ENCODE results near the gene PLEKHA7.
"Not testable (repeated sequence)": the region's sequence is repeated elsewhere in the genome, so short reads cannot be mapped to it uniquely, and the experiment has no call there.

The PLEKHA7 gene

DNA sequence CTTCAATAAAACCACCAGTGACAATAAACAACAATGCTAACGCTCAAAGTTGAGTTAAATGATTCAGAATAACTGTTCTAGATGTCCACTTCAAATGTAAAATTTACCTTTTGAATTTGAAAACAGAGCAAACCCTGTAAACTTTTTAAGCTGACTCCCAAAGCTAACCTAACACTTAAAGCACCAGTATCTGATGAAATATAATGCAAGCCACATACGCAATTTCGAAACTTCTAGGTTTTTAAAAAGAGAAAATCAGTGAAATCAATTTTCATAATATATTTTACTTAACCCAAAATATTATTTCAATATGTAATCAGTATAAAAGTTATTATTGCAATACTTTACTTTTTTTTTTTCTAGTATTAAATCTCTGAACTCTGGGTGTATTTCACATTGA, 71.3 kb downstream of the PLEKHA7 start:
- no peak for DNase-seq (ENCODE audit: low read depth)

DNA sequence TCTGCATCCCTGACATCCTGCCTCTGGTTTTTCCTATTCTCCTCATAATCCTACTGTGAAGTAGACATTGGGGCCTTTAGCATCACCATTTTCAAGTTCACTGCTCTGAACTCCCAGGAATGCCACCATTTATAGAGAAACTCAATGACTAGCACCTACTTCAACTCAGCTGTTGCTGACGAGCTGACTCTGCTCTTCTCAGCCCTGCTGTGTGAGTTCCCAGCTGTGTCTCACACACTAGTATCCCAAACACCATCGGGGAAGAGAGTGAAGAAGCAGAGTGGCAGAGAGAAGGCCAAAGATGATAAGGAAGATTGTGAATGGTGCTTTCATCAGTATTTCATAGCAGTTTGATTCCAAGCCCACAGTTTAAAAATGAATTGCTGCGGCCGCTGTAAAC, 71.9 kb downstream of the PLEKHA7 start:
- DNase-seq (ENCODE audit: low read depth): no peak

DNA sequence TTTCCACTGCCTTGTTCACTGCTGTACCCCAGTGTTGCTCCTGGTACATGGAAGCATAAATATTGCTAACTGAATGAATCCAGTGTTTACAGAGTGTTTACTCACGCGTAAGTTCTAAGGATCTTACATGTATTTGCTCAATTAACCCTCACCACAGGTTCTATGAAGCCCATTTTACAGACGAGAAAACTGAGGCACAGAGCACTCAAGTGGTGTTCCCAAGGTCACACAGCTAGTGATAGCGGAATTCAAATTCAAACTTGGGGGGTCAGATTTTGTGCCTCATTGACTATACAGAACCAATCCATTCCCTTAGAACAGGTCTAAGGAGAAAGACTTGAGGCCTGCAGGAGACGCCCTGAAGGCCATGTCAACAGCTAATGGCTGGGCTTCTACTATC, 72.3 kb downstream of the PLEKHA7 start:
- no peak for DNase-seq (ENCODE audit: low read depth)

DNA sequence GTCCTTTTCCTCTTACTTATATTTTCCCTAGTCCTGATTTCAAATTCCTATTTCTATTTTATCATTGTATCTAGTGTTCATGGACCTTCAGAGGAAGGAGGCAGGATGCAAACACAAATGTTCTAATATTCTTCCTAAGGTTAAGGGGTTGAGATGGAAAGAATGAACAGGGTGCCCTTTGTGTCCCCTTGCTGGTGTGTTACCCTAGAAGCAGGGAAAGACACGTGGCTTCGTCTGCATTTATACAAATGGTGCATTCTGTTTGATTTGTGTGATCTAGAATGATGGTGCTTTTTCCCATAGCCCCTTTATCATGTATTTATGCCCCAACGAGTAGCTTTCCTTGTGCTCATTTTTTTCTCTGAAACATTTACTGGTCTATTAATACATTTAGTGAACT, 76.2 kb downstream of the PLEKHA7 start:
- DNase-seq (ENCODE audit: low read depth): no peak

DNA sequence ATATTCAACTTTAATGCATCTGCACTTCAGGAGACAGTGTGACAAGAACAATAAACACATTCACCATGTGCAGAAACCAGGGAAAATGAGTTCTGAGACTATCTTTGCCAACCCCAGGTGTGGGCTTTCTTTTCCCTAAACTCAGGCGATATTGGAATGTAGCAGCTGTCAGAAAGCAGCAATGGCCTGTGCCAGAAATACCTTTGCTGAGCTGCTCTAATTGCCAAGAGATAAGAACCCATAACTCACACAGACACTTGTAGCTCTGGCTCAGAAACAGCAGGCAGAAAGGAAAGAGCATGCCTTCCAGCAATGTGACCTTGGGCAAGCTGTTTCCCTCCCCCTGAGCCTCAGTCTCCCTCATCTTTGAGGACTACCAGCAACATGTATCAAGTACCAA, 77.6 kb downstream of the PLEKHA7 start:
- DNase-seq (ENCODE audit: low read depth): no peak

DNA sequence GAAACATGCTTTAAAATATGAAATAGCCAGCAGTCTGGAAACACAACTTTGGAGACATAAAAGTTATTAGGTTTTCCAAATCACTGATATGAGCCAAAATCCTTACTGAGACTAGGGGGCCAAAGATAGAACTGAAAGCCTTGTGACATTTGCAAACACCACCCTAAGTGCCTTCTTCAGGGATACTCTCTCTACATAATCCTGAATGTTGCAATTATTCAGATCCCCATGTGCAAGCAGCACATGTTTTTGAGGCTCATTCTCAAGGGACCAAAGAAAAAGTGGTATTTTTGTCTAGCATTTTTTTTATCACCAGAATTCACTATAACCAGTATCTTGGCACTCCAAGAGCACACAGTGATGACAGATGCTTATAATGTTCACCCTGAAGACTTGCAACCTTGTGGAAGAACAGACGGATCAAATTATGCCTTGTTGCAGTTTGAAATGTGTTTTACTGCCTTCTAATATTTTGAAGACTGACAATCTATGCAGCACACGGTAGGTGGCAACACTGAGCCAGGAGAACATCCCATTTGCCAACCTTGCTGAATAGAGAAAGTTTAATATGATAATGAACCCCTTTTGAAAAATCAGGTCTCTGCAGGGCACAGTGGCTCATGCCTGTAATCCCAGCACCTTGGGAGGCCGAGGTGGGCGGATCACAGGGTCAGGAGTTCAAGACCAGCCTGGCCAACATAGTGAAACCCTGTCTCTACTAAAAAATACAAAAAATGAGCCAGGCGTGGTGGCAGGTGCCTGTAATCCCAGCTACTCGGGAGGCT, 78.5 kb downstream of the PLEKHA7 start:
- DNase-seq (ENCODE audit: low read depth): no peak

DNA sequence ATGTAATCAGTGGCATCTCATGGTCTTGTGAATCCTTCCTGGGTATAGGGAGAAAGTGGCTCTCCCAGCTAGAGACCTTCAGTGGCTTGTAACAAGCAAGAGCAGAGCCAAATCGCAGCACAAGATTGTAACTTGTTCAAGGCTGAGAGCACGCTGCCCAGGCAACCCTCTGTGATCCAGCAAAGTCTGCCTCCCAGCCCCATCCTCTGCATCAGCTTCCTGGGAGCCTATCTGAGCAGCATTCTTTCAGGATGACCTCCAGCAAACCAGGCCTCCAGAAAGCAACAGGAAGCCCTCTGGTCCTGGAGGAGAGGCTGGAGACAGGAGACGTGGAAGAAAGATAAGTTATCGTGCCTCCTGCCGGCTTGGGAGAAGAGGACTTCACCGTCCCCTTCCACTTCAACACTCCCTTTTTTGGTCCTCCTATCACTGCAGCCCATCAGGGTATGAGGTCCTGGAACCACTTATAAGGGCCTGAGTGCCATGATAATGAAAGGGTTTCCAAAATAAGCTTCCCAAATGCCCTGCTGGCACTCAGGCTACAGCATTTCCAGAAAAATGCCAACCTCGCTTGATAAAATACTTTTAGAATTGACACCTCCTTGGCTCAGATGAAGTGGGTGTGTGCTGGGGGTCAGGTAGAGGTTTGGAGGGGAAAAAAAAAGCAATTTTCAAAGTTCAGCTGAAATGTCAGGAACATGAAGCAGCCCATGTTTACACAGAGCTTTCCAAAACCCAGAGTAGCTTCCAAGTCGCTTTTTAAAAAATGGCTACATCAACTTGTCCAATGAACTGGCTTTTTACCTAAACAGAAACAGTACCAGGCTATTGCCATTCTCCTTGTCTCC, 80.2 kb downstream of the PLEKHA7 start:
- DNase-seq (ENCODE audit: low read depth): no peak

DNA sequence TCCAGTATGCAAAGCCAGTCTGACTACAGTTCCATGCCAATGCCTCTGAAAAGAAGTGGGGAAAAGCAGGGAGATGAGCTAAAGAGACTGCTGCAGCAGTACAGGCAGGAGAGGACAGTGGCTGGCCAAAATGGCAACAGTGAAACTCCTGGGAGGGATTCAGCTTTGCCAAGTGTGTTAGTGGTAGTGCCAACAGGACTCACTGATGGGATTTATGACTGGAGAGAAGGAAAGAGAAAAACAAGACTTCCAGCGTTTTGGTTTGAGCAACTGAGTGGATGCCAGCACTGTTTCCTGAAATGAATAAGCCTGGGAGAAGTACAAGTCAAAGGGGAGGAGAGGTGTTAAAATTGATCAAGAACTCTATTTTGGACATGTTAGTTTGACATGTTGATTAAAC, 80.9 kb downstream of the PLEKHA7 start:
- DNase-seq (ENCODE audit: low read depth): no peak

DNA sequence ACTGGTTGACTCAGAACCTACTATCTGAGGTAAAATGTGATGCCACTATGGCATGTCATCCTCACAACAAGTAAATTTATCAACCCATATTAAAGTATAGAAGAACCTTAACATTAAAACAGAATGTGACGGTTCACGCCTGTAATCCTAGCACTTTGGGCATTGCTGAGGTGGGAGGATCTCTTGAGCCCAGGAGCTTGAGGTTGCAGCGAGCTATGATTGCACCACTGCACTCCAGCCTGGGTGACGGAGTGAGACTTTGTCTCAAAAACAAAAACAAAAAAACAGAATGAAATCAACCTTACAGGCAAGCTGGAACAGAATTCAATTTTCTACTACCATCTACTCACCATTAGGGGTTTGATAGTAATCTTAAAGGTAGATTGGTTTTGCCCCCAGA, 86.2 kb downstream of the PLEKHA7 start:
- no peak for DNase-seq (ENCODE audit: low read depth)

DNA sequence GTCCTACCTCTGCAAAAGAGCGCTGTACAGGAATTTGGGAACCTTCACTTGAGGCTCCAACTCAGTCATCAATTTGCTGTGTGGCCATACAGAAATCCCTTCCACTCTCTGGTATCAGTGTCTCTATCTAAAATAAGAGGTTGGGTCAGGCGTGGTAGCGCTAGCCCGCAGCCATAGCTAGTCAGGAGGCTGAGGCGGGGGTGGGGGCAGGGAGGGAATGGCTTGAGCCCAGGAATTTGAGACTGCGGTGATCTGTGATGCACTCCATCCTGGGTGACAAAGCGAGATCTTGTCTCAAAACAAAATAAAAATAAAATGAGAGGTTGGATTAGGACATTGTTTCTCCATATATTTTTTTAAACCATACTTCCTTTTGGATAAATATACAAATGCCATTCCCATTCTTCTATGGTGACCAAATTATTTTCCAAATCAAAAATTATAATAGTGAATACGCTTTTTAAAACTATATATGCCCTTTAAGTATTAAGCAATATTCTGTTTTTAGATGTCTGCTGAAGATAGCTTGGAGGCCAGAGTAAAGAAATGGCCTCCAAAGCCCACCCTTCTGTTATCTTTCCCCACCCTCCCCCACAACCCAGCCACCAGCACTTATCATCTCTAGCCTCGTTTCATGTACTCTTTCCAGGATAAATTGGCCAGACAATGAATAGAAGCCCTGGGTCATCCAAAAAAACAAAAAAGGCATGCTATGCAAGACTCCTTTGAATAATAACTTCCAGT, 87.2 kb downstream of the PLEKHA7 start:
- no peak for DNase-seq (ENCODE audit: low read depth)

DNA sequence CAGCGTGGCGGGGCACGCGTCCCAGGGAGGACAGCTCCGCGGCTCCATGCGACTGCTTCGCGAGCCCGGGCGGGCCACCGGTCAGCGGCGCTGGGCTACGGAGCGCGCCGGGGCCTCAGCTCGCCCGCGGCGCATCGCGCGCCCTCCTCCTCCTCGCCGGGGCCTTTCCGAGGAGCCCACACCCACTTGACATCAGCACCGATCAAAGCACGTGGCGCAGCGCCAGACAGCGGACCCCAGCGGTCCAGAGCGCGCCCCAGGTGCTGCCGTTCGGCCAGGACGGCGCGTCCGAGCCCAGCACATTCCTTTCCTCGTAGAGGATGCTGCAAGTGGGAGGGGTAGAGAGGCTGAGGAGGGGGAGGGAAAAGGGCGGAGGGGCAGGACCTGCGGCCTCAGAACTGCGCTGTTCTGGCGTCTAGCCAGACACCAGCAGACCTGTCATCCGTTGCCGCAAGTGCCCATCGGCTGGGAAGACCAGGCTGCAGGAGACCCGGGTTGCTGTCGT, 88.6 kb downstream of the PLEKHA7 start:
- DNase-seq (ENCODE audit: low read depth): no peak

DNA sequence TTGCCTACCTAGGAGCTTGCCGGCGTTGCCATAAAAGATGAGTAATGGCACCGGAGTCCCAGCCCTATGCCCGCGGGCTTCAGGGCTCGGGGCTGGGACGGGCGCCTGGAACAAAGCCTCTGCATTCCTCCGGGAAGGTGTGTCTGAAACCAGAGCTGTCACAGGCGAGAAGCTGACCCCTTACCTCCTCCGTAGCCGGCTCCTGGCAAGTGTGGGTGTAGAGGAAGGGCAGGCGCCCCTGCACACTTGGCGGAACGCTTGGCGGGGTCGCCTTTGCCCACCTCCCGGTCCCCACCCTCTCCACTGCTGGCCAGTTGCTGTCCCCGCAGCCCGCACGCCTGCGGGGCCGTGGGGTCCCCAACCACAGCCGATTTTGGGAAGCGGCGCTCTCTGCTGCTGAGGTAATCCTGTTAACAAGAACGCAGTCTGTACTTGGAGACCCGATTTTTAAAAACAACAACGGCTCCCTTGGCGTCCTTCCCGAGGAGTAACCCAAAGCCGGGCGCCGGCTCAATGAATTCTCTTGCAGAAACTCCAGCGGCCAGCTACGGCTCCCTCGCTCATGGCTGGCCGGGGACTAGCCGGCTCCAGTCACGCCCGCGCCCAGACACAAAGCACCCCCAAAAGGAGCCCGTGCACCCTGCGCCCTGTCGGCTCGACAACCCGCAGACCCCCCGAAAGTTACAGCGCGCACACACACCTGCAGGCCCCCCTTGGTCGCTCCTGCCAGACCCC, 89.2 kb downstream of the PLEKHA7 start:
- DNase-seq (ENCODE audit: low read depth): no peak

DNA sequence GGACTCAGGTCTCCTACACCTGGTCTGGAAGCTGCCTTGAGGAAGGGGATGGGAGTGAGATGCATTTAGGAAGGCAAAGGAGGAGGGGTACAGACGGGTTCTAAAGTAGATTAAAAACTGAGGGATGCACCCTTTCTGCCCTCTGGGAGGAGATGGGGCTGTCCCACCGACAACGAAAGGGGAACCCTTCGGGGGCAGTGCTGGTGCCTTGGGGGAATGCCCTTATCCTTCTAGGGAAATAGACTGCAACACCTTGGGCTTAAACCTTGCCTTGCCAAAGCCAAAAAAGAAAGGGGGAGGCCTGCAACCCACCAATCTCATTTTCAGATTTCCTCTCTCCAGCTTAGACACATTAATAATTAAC, 89.8 kb downstream of the PLEKHA7 start:
- DNase-seq (ENCODE audit: low read depth): no peak

DNA sequence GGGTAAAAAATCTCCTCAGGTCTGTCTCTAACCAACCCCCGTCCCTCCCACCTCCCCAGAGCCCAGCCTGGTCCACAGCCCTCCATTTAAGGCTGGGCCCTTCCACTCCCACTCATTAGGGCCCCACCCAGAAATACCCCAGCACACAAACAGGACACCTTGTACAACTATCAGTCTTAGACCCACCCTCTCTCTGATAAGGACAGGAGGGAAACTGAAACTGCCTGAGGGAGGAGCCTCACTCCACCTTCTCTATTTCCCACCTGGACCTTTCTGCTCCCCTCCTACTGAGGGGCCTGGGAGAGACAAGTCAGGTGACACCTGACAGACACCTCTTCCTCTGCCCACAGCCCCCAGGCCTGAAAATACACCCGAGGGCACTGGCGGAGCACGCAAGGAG, 90.2 kb downstream of the PLEKHA7 start:
- no peak for DNase-seq (ENCODE audit: low read depth)

DNA sequence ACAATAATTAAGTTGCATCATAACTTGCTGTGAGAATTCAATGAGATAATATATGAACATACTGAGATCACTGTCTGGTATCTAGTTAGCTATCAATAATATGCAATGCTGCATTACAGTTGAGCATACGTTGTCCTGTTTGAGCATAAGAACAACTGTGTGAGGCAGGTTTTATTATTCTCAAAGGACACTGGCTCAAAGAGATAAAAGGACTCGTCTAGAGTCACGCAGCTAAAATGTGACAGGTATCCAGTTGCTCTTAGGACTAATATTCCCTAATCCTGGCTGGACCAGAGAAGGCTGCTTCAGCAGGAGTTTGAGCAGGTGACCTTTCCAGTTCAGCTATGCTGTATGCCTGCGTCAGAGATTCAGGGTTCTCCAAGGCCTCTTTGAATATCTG, 92.5 kb downstream of the PLEKHA7 start:
- no peak for DNase-seq (ENCODE audit: low read depth)

DNA sequence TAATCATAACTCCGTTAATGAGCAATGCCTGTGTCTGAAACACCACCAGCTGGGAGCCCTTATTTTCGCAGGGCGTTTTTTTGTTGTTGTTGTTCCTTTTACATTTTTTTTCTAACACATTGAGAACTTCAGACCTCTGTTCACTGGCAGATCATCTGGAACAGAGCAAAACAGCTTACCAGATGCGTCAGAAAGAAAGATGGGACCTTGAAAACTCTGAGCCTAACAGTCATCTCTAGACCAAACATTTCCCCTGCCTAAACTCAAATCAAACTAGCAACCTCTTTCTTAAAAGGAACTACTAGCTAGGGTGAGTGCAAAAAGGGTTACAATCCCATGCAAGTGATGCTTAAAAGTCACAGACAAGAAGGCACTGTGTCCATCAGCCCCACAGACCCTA, 93.2 kb downstream of the PLEKHA7 start:
- no peak for DNase-seq (ENCODE audit: low read depth)

DNA sequence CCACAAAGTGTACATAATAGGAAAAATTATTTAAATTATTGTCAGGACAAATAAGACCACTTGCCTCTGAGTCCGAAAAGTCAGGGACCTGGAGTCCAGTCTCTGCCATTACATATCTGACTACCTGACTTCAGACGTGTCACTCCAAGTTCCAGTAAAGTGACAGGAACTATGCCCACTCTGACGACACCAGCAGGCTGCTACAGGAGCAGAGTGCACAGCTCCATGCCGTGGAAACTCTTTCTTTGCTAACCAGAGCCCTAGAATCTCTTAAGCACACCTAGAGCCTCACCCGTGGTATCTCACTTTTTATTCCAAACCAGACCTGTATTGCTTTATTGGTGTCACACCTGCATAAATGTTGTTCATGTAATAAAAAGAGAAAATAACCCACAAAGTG, 93.7 kb downstream of the PLEKHA7 start:
- DNase-seq (ENCODE audit: low read depth): no peak

DNA sequence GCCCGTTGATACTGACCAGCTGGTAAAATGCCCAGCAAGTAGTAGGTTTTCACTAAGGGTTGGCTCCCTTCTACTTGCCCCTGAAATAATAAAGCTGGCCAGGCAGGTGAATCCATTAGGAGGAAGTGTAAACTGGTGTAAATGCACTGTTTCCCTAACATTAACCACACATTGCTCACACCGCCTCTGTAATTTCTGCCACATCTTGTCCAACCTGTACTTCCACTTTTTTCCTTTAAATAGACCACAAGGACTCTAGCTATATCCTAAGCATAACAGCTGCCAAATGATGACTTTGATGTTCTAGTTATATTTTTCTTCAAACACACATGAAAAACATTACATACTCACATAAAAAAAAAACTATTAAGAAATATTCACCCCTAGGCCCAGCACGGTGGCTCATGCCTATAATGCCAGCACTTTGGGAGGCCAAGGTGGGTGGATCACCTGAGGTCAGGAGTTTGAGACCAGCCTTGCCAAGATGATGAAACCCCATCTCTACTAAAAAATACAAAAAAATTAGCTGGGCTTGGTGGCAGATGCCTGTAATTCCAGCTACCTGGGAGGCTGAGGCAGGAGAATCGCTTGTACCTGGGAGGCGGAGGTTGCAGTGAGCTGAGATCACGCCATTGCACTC, 95.6 kb downstream of the PLEKHA7 start:
- not testable (repeated sequence) for DNase-seq (ENCODE audit: low read depth)

DNA sequence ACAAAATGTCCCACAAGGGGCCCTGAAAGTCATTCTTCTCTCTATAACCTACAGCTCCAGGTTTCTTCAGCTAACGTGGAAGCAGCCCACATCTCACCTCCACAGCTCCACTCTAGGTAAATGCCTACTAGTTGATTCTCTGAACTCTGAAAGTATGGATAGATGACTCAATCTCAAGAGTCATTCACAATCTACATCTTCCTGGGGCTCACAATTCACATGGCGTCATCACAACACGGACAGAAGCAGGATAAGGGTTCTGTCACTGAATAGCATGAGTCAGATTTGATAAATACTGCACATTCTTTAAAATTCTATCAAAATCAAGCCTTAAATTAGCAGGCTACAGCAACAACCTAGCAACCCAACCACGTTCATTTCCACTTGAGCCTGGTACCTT, 96.3 kb downstream of the PLEKHA7 start:
- no peak for DNase-seq (ENCODE audit: low read depth)

DNA sequence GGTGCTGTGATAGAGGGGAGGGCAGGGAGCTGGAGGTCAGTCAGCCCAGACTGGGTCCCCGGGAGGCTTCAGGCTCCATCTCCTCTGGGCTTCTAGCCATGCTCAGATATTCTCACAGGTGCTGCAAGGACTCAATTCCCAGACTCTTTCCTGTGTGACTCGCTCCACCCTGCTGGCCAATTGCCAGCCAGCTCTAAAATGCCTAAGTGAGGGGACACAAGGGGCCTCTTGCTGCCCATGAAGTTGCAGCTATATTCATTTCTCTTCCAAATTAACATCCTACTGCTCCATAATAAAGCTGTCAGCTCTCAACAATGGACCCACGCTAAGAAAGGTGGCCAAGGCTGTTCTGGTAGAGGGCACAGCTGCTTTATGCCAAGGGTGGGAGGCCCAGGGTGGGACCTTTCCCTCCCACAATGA, 101.5 kb downstream of the PLEKHA7 start:
- no peak for DNase-seq (ENCODE audit: low read depth)

DNA sequence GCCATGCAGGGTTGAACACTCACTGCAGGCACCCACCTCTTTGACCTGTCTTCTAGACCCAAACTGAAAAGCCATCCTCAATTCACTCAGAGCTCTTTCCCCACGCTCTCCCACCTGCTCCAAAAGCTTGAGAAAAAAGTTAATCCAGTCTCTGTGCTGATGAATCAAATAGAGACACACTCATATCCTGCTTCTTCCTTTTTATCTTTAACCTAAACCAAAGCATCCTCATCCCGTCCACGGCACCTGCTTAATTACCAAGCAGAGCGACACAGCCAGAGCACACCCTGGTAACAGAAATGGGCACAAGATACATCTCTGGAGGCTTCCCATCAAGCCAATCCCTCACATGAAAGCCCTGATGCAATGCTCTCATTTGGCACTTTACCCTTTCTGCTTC, 102.6 kb downstream of the PLEKHA7 start:
- no peak for DNase-seq (ENCODE audit: low read depth)
